HG02571 (cell line): ENCODE measurements around the gene FTSJ1.
A peak's percentile ranks its signal among the peaks of the same experiment; 100 is the strongest.
"Not testable (repeated sequence)": the region's sequence is repeated elsewhere in the genome, so short reads cannot be mapped to it uniquely, and the experiment has no call there.

Experiments used
- ATAC-seq: cut with Tn5 transposase; IDR thresholded peaks from one replicate; pipeline ENCODE4 v1.9.1; 2021; ENCODE audit warnings: mild to moderate bottlenecking, moderate library complexity; ENCODE audit not compliant: unreplicated experiment

The FTSJ1 gene

DNA sequence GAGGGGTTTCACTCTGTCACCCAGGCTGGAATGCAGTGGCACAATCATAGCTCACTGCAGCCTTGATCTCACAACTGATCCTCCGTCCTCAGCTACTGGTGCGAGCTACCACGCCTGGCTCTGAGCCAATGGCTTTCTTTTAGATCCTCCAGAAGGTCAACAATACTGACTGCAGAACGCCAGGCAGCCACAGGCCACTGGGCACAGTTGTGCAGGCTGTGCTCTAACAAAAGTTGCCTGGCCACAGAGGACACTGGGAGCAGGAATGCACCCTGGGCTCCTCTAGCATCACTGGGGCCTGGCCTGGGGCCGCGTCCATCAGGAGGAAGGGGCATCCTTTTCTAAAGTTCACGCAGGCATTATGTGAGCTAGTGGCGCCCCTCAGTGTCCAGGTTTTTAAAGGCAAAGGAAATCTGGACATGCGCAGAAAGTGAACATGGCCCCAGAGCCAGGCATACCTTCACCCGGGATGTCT lies 17.9 kb downstream of the FTSJ1 start:
- ATAC-seq, result no peak

- ATAC-seq, result no peak
Observed at GRCh38 chrX:48496660-48497059, 20.7 kb downstream of the FTSJ1 start.

GRCh38 chrX:48497871-48498270 lies 21.9 kb downstream of the FTSJ1 start:
- no peak for ATAC-seq

- no peak for ATAC-seq
Observed at GRCh38 chrX:48498374-48498809, 22.4 kb downstream of the FTSJ1 start.

- ATAC-seq, result no peak
Observed at GRCh38 chrX:48504261-48504660, 28.3 kb downstream of the FTSJ1 start.

- ATAC-seq, result no peak
Observed at GRCh38 chrX:48505481-48505880, 29.5 kb downstream of the FTSJ1 start.

DNA sequence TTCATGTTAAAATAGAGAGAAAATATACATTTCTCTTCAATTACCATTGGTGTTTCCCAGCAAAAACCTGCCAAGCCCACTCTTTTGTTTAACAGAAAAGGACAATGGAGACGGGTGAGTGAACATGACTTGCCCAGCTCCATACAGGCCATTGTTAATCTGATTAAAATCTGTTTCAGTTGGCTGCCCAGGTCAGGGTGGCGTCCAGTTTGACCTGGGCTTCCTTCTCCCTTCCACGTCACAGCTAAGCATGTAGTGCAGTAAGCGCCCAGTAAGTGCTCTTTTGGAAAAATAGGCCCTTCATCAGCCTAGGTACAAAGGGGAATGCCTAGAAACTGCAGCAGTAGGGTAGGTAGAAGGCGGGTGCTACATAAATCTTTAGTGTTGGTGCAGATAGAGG lies 31.2 kb downstream of the FTSJ1 start:
- ATAC-seq, result no peak

- peak; percentile 74 for ATAC-seq
Observed at GRCh38 chrX:48508400-48509244, 32.6 kb downstream of the FTSJ1 start, which contains the start of gene PORCN. TSS of gene PORCN (plus strand) at chrX:48508992. CDS start at chrX:48509821, 829 bp downstream.

DNA sequence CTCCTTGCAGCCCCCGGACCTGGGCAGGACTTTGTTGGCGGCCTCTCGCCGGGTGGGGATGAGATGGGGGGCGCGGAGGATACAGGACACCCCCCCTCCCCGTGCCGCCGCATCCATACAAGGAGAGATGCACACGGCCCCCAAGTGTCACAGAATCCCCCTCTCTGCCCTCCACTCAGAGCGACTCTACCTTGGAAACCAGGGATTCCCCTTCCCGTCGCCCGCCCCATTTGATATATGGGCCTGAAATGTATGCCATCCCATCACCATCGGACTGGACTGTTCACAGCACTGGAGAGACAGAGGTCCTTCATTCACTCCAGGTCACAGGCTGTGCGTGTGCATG lies 33.2 kb downstream of the FTSJ1 start:
- no peak for ATAC-seq

- ATAC-seq, result no peak
Observed at GRCh38 chrX:48509619-48510018, 33.6 kb downstream of the FTSJ1 start.

GRCh38 chrX:48511560-48511959 lies 35.6 kb downstream of the FTSJ1 start:
- ATAC-seq, result no peak

GRCh38 chrX:48512371-48512935 lies 36.5 kb downstream of the FTSJ1 start:
- ATAC-seq, result no peak

GRCh38 chrX:48513670-48514069 lies 37.7 kb downstream of the FTSJ1 start:
- no peak for ATAC-seq

DNA sequence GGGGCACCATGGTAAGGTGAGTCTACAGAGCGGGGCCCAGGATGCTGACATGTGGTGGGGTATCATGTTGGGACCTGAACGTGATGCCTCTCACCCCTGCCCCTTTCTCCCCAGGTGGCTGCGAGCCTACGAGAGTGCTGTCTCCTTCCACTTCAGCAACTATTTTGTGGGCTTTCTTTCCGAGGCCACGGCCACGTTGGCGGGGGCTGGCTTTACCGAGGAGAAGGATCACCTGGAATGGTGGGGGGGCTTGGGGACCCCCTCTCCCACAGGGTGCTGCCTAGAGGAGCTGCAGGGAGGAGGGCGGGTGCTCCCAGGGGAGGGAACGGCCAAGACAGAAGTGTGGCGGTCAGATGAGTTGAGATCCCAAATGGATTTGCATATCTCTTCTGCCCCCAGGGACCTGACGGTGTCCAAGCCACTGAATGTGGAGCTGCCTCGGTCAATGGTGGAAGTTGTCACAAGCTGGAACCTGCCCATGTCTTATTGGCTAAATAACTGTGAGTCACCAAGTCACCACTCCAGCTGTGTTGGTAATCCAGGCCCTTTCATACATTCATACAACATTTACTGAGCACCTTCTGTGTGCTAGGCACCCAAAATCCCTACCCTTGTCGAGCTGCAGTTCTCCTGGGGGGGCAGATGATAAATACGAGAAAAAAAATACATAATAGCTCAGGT lies 38.3 kb downstream of the FTSJ1 start:
- no peak for ATAC-seq

- no peak for ATAC-seq
Observed at GRCh38 chrX:48514868-48515460, 39.0 kb downstream of the FTSJ1 start.

GRCh38 chrX:48515842-48516241 lies 39.8 kb downstream of the FTSJ1 start:
- no peak for ATAC-seq

DNA sequence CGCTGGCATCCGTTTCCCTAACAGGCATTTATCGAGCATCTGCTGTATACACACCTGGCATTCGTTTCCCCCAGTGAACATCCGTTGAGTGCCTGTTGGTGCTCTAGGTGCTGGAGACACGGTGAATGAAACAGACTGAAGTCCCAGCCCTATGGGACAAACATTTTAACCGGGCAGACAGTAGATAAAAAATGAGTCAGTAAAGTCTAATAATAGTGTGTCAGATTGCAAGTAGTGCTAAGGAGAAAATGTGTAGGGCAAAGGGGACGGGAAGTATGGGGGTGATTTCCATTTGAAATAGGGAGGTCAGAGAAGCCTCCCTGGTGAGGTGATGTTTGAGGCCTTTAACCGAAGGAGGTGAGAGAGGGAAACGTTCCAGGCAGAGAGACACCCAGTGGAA lies 40.3 kb downstream of the FTSJ1 start:
- no peak for ATAC-seq

DNA sequence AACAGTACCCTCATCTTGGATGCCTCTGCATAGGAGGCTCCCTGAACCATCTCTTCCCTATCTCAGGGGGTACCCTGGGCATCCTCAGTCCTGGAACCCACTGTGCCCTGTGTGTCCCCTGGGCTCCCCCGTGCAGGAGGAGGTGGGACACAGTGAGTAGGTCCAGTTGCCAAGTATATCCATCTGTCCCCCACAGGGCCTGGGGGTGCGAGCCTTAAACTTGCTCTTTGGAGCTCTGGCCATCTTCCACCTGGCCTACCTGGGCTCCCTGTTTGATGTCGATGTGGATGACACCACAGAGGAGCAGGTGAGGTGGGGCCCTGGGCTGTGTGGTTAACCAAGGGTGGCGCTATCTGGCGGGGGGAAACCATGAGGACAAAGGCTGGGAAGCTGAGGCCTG lies 41.0 kb downstream of the FTSJ1 start:
- no peak for ATAC-seq

DNA sequence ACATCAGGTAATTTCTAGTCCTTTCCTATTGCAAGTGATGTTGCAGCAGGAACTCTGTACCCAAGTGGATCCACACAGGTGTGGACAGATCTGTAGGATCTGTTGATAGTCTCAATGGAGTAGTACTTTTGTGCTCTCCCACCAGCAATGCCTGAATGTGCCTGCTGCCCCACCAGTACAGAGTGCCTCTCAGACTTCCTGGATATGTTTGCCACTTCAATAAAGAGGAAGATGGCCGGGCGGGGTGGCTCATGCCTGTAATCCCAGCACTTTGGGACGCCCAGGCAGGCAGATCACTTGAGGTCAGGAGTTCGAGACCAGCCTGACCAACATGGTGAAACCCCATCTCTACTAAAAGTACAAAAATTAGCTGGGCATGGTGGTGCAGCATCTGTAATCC lies 43.5 kb downstream of the FTSJ1 start:
- not testable (repeated sequence) for ATAC-seq

GRCh38 chrX:48520455-48520854 lies 44.5 kb downstream of the FTSJ1 start:
- ATAC-seq, result no peak

DNA sequence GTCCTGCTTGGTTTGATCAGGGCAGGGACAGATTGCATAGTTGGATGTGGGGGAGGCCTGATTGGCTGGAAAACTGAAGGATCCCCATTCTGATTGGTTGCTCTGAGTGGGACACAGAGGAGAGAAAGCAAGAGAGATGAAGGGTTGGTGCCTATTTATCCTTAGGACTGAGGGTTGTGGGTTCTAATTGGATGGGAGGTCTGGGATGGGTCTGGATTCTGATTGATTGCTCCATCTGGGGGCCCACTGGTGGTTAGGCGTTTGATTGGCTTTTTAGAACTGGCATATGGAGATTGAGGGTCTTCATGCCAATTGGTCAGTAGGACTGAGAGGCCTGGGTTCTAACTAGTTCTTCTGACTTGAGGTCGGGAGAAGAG lies 45.0 kb downstream of the FTSJ1 start:
- ATAC-seq, result no peak
